Stimulated activated CD4-positive, alpha-beta T cell treated with anti-CD3 and anti-CD28 coated beads, Interleukin-12 subunit alpha, Interleukin-12 subunit beta, amount 100 ng/mL, for 4 hours (primary cell): ENCODE measurements around the gene SIK3.
"Not testable (repeated sequence)": the region's sequence is repeated elsewhere in the genome, so short reads cannot be mapped to it uniquely, and the experiment has no call there.

Experiments
- DNase-seq: peaks from one replicate; pipeline ENCODE4 v3.0.0-alpha.2; 2020

SIK3 gene

GRCh38 chr11:116811194-116811593, 287.0 kb downstream of the SIK3 start:
- DNase-seq, result no peak

GRCh38 chr11:116808262-116809175, 289.7 kb downstream of the SIK3 start:
- DNase-seq, result no peak

DNA sequence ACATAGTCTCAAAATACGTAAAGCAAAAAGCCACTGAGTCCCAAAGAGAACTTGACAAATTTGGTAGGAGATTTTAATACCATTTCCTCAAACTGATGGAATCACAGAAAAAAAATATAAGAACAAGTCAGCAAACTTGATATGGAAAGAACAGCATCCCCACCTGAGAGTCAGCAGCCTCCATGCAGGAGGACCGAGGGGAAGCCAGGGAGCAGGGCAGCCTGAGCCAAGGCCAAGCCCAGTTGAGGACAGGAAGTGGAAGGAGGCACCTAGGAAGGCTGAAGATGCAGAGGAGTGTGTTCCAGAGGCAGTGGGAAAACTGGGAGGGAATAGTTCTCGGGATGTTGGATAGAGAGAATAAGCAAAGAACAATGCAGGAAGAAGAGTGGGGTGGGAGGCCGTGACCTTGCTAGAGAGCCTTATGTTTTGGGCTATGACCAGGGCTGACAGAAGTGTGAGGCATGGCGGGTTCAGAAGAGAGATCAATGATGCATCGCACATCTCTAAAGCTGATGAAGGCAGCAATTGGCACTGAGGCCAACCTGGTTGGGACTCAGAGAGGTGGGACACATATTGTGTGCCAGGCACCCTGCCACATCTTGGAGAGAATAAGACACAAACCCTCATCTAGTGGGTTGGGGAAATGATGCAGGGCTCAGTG, 290.5 kb downstream of the SIK3 start:
- no peak for DNase-seq

DNA sequence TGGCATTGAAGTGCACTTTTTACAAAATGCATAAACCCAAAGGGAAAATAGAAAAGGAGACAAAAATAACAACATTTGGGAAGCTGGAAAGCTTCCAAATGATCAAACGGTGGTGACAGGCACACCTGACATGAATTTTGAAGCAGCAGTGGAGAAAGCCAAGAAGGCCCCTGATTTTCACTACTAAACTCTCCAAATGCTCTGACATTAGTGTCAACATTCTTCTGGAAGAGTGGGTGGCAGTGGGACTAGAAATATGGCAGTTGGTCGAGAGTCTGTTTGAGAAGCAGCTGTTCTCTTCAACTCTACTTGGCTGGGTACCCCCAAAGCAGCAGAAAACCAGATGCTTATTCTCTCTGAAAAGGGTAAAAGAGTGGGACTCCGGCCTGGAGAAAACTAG, 294.2 kb downstream of the SIK3 start:
- DNase-seq, result no peak

DNA sequence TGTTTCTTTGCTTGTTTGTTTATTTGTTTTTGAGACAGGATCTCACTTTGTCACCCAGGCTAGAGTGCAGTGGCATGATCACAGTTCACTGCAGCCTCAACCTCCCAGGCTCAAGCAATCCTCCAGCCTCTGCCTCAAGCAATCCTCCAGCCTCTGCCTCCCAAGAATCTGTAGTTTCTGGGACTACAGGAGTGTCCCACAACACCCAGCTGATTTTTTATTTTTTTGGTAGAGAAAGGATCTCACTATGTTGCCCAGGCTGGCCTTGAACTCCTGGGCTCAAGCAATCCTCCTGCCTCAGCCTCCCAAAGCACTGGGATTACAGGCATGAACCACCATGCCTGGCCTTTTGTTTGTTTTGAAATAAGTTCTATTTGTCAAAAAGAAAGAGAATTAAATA, 296.6 kb downstream of the SIK3 start:
- DNase-seq, result not testable (repeated sequence)

GRCh38 chr11:116800610-116801009, 297.6 kb downstream of the SIK3 start:
- no peak for DNase-seq

DNA sequence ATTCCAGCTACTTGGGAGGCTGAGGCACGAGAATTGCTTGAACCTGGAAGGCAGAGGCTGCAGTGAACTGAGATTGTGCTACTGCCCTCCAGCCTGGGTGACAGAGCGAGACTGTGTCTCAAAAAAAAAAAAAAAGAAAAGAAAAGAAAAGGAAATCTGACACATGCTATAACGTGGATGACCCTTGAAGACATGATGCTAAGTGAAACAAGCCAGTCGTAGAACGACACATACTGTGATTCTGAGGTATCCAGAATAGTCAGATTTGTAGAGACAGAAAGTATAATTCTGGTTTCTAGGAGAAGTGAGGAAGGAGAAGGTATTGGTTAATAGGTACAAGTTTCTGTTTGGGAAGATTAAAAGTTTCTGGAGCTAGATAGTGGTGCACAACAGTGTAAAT, 299.9 kb downstream of the SIK3 start:
- no peak for DNase-seq

DNA sequence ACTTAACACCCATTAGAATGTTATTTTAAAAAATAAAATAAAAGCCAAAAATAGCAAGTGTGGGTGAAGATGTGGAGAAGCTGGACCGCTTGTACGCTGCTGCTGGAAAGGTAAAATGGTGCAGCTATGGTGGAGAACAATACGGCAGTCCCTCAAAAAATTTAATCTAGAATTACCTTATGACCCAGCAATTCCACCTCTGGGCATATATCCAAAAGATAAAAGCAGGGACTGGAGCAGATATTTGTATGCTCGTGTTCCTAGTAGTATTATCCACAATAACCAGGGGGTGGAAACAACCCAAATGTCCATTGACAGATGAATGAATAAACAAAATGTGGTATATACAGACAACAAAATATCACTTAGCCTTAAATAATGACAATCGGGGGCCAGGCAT, 300.4 kb downstream of the SIK3 start:
- no peak for DNase-seq

- no peak for DNase-seq
Observed at GRCh38 chr11:116796548-116796947, 301.7 kb downstream of the SIK3 start.

DNA sequence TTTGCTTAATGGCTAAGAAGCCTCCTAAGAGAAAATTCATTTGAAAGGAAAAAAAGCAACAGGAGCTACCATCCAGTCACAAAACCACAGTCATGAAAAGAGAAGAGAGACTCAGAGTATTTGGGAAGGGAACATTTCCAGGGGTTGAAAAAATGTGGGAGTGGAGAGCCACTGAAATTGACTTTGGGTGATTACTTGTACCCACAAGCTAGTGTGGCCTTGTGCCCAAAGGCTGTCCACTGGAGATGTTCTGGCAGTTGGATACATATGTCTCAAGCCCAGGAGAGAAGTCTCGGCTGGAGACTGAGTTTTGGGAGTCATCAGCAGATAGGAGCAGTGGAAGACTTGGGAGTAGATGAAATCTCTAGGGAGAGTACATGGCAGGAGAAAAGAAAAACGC, 303.4 kb downstream of the SIK3 start:
- no peak for DNase-seq

- DNase-seq, result no peak
Observed at GRCh38 chr11:116793772-116794097, 304.5 kb downstream of the SIK3 start.
